T-helper 22 cell (primary cell): ENCODE measurements around the gene FBXW5.

ENCODE experiments used
- DNase-seq: peaks from one replicate; pipeline ENCODE4 v3.0.0-alpha.2; 2020; ENCODE audit warnings: low read depth

The FBXW5 gene

DNA sequence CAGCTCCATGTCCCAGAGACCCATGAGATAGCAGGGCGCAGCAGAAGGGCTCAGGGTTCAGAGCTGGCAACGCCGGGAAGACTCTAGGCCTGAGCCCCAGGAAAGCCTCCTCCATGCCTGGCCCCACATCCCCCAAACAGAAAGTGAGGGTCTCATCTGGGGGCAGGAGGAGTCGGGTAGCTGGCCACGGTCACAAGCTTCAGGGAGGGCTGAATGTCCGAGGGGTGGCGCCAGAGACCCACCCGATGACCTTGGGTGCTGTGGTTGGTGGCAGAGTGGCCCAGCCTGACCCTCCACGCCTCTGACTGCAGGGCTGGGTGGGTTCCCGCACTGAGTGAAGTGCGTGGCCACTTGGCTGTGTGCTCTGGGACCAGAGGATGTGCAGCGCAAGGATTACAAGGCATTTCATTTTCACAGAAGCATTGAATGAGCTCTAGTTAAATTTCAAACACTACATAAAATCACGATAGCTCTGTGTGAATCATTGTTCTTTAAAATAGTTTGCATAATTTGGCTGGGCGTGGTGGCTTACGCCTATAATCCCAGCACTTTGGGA is 3.5 kb upstream of the FBXW5 start:
- no peak for DNase-seq

DNA sequence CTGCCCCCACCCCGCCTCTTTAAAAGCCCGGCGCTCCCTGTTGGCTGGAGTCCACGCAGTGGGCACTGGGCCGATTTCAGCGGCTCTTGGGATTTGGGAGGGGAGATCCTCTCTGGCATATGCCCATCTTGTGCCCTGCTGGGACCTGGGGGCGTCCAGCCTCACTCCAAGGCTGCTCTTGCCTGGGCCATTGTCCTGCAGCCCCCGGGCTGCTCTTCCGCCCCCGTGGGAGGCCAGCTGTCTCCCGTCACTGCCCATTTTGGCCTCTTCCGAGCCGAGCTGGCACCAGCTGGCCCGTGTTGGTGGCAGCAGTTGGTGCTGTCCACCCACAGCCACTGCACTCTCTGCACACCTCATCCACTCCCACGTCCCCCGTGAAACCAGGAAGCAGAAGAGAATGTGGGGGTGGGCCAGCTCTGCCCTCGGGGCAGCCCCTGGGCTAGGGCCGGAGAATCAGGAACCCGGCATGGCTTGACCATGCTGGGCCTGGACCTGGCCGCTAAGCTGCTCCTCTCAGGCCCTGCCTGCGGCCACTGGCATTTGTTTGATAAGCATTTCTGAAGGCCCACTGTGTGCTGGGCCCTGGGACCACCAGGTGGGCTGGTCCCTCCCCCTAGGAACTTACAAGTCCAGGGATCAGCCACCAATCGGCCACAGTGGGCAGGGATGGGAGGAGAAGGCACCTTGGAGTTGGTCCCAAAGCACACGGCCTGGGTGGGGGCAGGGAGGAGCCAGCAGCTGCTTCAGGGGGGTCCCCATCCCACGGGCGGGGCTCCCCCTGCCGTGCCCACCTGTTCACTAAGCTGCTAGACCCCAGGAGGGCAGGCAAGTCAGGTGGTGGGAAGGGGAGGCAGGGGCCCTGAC is 2.7 kb upstream of the FBXW5 start:
- no peak for DNase-seq

DNA sequence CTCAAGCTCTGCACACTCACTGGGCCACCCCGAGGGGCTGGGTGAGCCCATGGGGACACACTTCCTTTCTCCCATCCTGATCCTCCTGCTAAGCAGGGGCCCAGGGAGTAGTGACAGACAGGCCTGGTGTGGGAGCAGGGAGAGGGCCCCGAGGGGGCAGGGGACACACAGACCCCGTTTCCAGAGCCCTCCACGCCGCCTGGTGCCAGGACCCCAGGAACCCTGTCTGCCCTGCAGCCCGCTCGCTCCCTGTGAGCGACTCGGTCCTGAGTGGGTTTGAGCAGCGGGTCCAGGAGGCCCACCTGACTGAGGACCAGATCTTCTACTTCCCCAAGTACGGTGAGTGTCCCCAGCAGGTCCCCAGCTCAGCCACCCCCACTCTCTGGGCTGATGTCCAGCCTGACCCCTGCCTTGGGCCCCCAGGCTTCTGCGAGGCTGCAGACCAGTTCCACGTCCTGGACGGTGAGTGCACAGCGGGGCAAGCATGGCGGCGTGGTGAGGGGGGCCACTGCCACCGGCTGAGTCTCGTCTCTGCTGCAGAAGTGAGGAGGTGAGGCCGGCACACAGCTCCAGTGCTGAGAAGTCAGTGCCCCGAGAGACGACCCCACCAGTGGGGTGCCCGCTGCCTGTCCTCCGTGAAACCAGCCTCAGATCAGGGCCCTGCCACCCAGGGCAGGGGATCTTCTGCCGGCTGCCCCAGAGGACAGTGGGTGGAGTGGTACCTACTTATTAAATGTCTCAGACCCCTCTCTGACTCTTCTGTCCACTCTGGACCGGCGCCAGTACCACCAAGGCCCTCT is 1.9 kb upstream of the FBXW5 start:
- DNase-seq, result no peak

DNA sequence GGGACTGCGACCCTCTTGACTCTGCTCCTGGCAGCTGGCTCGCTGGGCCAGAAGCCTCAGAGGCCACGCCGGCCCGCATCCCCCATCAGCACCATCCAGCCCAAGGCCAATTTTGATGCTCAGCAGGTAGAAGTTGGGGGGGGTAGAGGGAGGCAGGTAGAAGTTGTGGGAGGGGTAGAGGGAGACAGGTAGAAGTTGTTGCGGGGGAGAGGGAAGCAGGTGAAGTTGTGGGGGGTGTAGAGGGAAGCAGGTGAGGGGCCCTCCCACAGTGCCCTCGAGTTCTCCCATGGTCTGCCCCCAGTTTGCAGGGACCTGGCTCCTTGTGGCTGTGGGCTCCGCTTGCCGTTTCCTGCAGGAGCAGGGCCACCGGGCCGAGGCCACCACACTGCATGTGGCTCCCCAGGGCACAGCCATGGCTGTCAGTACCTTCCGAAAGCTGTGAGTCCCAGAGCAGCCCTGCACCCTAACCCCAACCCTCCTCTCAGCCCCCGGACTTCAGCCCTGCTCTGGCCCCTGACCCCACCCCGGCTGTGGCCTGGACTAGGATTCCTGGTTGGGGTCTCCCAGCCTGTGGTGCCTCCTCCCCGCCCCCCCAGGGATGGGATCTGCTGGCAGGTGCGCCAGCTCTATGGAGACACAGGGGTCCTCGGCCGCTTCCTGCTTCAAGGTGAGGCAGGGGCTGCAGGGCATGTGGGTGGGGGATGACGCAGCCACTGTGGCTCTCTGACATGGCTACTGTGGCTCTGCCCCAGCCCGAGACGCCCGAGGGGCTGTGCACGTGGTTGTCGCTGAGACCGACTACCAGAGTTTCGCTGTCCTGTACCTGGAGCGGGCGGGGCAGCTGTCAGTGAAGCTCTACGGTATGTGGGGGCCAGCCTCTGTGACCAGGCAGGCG is 1.0 kb upstream of the FBXW5 start:
- DNase-seq, result no peak

DNA sequence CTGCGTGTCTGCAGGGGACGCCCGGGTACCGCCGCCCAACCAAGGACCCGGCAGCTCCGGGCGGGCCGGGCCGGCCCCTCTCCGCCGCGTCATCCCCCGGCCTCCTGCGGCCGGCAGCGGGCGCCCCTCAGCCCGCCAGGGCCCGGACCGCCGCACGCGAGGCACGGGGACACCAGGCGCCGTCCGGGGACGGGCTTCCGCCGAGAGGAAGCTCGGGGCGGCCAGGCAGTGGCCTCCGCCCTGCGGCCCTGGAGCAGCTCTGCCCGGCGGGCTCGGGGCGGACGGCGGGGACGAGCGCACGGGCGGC is 373 bp downstream of the FBXW5 start:
- DNase-seq, result no peak

DNA sequence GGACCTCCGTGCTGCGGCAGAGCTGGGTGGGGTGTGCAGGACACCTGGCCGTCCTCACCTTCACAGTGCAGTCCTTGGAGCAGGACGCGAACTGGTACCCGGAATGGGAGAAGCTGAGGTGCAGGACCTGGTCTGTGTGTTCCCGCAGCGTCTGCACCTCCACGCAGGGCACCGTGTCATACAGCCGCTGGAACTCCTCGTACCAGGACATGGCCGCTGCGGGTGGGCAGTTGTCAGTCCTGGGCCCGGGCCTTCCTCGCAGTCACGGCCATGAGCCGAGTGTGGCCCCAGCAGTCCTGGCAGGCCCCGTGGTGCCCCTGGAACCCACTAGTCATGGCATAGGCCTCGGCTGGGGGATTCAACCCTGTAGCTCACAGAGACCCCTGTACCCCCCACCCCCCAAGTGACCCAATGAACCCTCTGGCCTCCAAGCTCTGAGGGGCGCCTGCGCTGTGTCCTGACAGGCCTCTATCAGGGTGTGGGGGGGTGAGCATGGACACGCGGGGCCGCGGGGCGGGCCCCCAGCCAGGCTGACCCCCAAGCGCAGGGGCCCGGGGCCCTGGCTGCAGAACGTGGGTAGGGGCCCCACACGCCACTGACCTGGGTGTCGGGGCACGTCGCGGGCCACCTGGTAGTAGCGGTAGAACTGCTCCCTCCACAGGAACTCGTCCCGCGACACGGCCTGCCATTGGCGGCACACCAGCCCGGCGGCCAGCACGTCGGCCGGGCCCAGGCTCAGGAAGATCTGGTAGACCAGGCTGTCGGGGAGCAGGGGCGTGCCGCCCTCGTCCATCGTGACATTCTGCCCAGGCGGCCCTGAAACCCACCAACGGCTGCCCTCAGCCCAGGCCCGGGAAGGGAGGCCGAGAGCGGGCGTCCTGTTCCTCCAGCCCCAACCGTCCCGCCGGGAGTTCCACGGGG is 987 bp downstream of the FBXW5 start:
- DNase-seq, result no peak

DNA sequence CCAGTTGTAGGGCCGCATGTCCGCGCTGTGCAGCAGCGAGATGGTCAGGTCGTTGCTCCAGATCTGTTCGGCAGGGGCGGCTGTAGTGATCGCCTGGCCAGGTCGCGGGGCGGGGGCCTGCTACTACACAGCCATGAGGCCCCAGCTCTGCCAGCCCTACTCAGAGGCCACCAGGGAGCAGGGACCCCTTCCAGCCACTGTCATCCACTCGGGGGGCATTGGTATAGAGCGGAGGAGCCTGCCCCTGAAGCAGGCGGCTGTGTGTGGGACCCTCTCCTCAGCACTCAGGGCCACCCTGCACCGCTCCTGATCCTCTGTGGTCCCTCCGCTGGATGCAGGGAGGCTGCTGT is 1.7 kb downstream of the FBXW5 start:
- DNase-seq, result no peak

DNA sequence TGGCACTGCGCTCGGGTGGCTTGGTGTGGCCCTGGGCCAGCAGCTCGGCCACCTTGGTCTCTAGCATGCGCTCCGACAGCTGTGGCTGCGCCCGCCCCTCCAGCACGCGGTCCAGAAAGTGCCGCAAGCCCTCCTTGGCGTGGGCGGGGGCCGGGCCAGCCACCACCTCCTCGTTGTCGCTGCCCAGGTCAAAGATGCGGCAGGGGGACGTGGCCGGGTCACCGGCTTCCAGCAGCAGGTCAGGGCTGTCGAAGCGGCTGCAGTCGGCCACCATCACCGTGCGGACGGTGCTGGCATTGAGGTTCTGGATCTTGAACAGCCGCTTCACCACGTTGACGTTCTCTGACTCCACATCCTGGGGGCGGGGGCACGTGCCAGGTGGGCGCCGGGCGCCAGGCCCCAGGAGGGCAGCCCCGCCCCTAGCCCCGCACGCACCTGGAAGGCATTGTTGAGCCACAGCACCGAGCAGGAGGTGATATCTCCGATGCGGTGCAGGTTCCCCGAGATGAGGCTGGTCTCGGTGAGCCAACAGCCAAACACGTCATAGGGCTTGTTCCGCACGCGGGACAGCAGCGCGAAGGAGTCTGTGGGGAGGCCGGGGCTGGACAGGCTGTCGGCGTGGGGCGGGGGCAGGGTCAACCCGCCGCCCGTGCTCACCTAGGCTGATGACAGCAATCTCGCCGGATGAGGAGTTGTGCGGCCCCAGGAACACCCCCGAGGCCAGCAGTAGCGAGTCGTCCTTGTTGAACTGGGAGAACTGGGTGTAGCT is 2.2 kb downstream of the FBXW5 start:
- DNase-seq, result no peak

DNA sequence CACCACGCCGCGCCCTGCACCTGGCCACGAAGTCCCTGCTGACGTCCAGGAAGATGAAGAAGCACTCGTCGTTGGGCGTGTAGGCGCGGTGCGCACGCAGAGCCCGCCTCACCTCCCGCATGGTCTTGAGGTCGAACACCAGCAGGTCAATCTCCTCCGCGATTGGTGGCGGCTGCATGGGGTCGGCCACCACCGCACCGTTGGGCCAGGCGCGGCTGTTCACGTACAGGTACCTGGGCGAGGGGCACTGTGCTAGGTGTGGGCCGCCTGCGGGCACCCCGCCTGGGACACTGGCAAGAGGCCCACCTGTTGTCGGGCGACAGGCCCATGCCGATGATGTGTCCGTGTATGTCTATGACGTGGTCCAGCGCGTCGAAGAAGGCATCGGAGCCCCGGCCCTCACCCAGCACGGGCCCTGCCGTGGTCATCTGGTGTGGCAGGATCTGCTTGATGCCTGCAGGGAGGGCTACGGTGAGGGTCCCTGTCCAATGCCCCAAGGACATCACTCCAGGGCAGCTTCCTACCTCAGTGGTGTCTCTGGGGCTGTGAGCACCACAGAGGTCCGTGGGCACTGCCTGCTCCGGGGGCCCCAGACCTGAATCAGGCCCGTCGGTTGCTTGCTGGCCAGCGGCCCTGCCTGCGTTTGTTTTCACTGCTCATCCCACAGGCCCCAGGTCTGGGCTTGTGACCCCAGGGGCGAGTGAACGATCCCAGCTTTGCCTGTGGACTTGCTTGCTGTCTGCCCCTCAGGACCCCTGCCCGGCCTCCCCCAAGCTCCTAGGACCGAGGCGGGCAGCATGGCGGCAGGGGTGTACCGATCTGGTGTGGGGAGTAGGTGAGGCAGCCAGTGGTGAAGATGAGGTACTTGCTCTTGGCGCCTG is 3.1 kb downstream of the FBXW5 start:
- DNase-seq, result no peak

DNA sequence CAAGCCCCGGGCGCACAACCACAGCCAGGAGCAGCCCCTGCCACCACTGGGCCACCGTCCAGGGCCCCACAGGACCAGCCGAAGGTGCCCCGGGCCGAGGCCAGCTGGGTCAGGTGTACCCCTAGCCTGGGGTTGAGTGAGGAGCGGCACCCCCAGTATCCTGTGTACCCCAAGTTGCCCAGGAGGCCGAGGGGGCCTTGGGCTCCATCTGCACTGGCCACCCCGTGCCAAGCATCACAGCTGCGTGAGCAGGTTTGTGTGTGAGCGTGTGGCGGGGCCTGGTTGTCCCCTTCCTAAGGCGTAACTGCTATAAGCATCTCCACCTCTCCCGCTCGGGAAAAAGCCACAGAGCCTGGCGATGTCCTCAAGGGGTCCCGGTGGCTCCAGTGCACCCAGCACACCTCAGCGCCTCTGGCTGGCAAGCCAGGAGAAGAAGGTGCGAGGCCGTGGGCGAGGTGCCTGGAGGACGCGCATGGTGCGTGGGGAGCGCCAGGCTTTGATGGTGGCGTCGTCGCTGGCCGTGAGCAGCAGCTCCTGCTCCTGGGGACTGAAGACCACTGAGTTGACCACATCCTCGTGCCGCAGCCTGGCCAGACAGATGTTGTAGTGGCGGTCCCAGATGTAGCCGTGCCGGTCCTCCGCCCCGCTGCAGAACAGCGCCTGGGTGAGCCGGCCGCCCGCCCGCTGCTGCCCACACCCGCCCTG is 3.9 kb downstream of the FBXW5 start:
- DNase-seq, result no peak

DNA sequence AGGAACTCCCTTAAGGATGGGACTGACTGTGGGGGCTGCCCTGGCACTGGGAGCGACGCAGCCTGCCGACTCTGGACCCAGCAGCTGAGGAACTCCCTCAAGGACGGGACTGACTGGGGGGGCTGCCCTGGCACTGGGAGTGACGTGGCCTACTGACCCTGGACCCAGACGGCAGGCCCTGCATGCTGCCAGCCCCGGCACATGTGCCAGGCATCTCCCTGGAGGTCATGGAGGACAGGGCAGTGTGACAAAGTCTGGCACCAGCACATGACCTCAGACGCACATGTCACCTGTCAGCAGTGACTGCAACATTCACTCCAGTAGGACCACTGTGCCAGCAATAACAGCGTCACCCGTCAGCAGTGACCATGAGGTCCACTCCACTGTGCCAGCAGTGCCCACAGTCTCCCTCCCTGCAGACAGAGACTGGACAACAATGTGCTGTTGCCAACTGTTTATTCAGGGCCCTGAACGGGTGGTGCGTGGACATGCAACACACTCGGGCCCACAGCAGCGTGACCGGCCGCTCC is 4.5 kb downstream of the FBXW5 start:
- DNase-seq, result no peak

DNA sequence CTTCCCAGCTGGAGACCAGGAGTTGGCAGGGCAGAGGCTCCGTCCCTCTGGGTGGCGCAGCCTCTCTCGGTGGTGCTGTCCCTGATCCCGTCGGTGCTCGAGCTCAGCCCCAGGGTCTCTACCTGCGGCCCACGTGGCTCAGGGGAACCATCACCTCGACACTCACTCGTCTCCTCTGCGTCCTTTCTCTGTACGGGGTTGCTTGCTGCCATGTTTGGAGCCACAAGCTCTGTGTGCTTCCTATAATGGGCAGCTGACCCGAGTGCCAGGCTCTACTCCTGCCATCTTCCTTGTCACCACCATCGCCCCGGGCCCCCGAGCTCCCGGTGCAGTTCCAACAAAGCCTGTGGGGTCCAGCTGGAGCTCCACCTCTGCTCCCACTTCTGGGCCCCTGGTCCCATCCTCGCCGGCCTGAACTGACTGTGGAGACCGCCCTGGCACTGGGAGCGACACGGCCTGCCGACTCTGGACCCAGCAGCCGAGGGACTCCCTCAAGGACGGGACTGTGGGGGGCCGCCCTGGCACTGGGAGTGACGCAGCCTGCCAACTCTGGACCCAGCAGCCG is 5.0 kb downstream of the FBXW5 start:
- no peak for DNase-seq

DNA sequence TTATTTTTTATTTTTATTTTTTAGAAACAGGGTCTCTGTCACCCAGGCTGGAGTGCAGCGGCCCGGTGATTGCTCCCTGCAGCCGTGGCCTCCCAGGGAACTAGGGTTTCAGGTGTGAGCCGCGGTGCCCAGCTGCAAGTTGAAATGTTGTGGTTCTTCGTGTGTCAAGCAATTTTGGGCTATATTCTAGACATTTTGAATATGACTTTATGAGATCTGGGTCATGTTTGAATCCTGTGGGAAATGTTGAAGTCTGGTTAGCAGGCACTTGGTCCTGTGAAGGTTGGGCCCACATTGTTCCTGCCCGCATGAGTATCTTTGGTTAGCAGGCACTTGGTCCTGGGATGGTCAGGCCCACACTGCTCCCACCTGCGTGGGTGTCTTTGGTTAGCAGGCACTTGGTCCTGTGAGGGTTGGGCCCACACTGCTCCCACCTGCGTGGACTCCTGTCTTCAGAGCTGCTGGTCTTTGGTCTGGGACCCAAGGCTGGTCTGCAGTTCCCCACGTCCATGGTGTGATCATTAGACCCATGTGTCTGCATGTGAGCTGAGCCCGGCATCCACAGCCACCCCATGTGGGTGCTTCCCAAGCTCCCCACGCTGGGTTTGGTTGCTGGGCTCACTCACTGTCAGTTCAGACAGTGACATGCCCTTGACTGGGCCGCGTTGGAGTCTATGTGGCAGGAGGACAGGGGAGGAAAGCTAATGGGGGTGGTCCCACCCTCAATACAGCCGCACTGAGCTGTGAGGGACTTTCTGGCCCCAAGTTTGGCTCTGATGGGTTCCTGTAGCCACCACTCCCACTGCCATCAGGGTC is 7.1 kb downstream of the FBXW5 start:
- DNase-seq, result no peak

DNA sequence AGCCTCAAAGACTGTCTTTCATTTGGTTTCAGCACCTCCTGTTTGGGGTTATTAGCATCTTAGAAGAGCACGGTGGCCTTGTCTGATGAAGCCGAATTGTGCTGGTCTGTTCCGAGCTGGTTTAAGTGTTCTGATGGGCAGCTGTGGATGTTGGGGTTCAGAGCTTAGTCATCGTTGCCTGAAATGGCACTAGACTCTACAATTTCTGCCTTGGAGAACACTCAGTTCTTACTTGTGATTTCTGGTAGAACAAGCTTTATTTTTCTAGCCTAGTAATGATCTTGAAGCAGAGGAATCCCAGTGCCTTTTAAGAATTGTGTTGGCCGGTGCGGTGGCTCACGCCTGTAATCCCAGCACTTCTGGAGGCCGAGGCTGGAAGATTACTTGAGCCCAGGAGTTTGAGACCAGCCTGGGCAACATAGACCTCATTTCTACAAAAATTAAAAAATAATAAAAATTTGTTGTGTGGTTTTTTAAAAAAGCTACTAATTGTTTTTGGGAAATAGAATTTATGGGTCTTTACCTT is 7.8 kb downstream of the FBXW5 start:
- no peak for DNase-seq

DNA sequence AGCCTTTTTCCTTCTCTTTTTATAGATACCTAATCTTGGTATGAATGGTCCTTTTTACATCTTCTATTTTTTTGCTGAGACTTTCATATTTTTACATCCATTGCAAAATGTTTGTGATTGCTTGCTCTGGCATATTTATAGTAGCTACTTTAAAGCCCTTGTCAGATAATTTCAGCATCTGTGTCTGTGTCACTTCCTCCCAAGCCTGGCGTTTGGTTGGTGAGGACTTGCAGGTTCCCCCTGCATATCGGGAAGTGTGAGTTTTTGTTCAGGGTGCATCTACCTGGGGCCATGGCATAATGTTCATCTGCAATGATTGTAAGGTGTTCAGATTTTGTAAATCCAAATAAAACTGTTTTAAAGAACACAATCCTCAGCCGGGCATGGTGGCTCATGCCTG is 8.9 kb downstream of the FBXW5 start:
- DNase-seq, result no peak

DNA sequence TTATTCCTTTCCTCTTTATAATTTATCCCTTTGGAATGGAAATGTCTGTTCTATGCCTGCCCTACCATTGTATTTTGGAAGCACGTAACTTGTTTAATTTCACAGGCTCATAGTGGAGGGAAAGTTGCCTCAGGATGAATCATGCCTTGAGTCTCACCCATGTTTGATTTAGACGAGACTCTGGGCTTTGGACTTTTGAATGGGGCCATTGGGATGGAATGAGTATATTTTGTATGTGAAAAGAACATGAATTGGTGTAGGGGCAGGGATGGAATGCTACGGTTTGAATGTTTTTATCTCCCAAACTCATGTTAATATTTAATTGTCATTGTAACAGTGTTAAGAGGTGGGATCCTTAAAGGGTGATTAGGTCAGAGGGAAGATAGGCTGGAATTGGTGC is 10.3 kb downstream of the FBXW5 start:
- no peak for DNase-seq

DNA sequence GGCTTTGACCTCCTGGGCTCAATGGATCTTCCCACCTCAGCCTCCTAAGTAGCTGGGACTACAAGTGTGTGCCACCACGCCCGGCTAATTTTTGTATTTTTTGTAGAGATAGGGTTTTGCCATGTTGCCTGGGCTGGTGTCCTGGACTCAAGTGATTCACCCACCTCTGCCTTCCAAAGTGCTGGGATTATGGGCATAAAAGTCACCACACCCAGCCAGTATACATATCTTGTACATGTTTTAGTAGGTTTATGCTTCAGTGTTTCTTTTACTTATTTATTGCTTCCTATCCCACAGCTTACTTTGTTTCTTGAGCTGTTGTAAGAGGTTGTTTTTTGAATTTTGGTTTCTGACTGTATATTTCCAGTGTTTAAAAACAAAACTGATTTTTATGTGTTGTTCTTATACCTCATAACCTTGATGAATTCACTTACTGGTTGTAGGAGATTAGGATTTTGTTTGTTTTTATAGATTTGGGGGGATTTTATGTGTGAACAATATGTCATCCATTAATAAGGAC is 12.9 kb downstream of the FBXW5 start:
- no peak for DNase-seq
